Immature natural killer cell (primary cell): ENCODE data around the gene ADD2. TPM values are rescaled to one million over a fixed set of nuclear protein-coding genes. Genes with fewer than 3 reads are reported as not detected.

Source experiments
- DNase-seq, 3 donors: peaks; one replicate each; pipeline ENCODE4 v3.0.0; 2022; ENCODE audit warnings: mixed read lengths in 1 of 3
- H3K27ac Mint-ChIP-seq, 6 donors: one replicate each; pipeline ENCODE4 v1.8.0; 2020; ENCODE audit warnings: mixed read lengths in 6 of 6, mild to moderate bottlenecking in 5 of 6, inconsistent platforms in 4 of 6, moderate library complexity in 3 of 6
- H3K27me3 Mint-ChIP-seq, 3 donors: one replicate each; pipeline ENCODE4 v1.8.0; 2020 to 2021; ENCODE audit warnings: low read depth in 3 of 3, mild to moderate bottlenecking in 3 of 3, mixed read lengths in 3 of 3, moderate library complexity in 3 of 3, inconsistent platforms in 1 of 3
- H3K36me3 Mint-ChIP-seq, 3 donors: one replicate each; pipeline ENCODE4 v1.8.0; 2020; ENCODE audit warnings: mixed read lengths in 3 of 3, inconsistent platforms in 2 of 3, mild to moderate bottlenecking in 2 of 3
- H3K4me1 Mint-ChIP-seq, 2 donors: one replicate each; pipeline ENCODE4 v1.8.0; 2020; ENCODE audit warnings: inconsistent platforms in 2 of 2, mild to moderate bottlenecking in 2 of 2, mixed read lengths in 2 of 2, moderate library complexity in 1 of 2
- H3K4me3 Mint-ChIP-seq, 5 donors: one replicate each; pipeline ENCODE4 v1.8.0; 2020; ENCODE audit warnings: mild to moderate bottlenecking in 5 of 5, mixed read lengths in 5 of 5, inconsistent platforms in 3 of 5, moderate library complexity in 3 of 5
- H3K9me3 Mint-ChIP-seq, 6 donors: one replicate each; pipeline ENCODE4 v1.8.0; 2020; ENCODE audit warnings: mild to moderate bottlenecking in 6 of 6, mixed read lengths in 6 of 6, inconsistent platforms in 4 of 6, moderate library complexity in 3 of 6
- polyA plus RNA-seq, 3 donors: library from polyadenylated mRNA; unstranded; fragments of 300-500 nt; fragmentation: Illumina TruSeq; gene quantifications; one replicate each; pipeline ENCODE4 v1.2.3, GENCODE V29; 2021

The ADD2 gene
- polyA plus RNA-seq, 3 donors from 2014 or later, result not detected

GRCh38 chr2:70775141-70775540, 7.1 kb upstream of the ADD2 start:
- Mint-ChIP-seq H3K9me3 (no peaks in the 10 kb centered on the region), H3K27me3 (peaks cover 9 to 18% (median 15%) of the 10 kb centered on the region in 3 donors), H3K36me3 (no peaks in the 10 kb centered on the region), H3K4me3 (no peak overlapping the region), H3K4me1 (no peaks in the 10 kb centered on the region), H3K27ac (no peak overlapping the region)
- no peak for DNase-seq

GRCh38 chr2:70772486-70773155, 4.6 kb upstream of the ADD2 start:
- H3K9me3 Mint-ChIP-seq, result no peaks in the 10 kb centered on the region
- no peak for DNase-seq
- H3K4me3 Mint-ChIP-seq, result no peak overlapping the region
- H3K27me3 Mint-ChIP-seq, result peaks cover 12 to 27% (median 13%) of the 10 kb centered on the region in 3 donors
- no peaks in the 10 kb centered on the region for H3K36me3 Mint-ChIP-seq
- H3K4me1 Mint-ChIP-seq, result peaks cover 5 to 8% of the 10 kb centered on the region in 2 donors
- H3K27ac Mint-ChIP-seq, result no peak overlapping the region

GRCh38 chr2:70771446-70771845, 3.4 kb upstream of the ADD2 start:
- peaks cover 12 to 13% of the 10 kb centered on the region in 2 donors for H3K4me1 Mint-ChIP-seq
- no peak overlapping the region for H3K27ac Mint-ChIP-seq
- H3K9me3 Mint-ChIP-seq, result no peaks in the 10 kb centered on the region
- peaks cover 12 to 29% (median 16%) of the 10 kb centered on the region in 3 donors for H3K27me3 Mint-ChIP-seq
- no peaks in the 10 kb centered on the region for H3K36me3 Mint-ChIP-seq
- no peak overlapping the region for H3K4me3 Mint-ChIP-seq
- no peak for DNase-seq

- Mint-ChIP-seq H3K4me3 (peak overlapping the region in 4 of 5 donors; percentile 31 to 72 (median 58)), H3K4me1 (peaks cover 15% of the 10 kb centered on the region in 2 donors), H3K27ac (no peak overlapping the region), H3K36me3 (no peaks in the 10 kb centered on the region), H3K27me3 (peaks cover 13 to 27% (median 19%) of the 10 kb centered on the region in 3 donors), H3K9me3 (no peaks in the 10 kb centered on the region)
- no peak for DNase-seq
Measured at GRCh38 chr2:70769450-70769849, 1.4 kb upstream of the ADD2 start.

- Mint-ChIP-seq H3K4me3 (peak overlapping the region; percentile 62 to 72 (median 69)), H3K36me3 (no peaks in the 10 kb centered on the region), H3K27me3 (peaks cover 13 to 30% (median 22%) of the 10 kb centered on the region in 3 donors), H3K27ac (peak overlapping the region in 1 of 6 donors; percentile 17), H3K9me3 (no peaks in the 10 kb centered on the region), H3K4me1 (peaks cover 15% of the 10 kb centered on the region in 2 donors)
- DNase-seq, result no peak
Measured at GRCh38 chr2:70768590-70769085, 638 bp upstream of the ADD2 start.

GRCh38 chr2:70767079-70767698, 811 bp downstream of the ADD2 start:
- Mint-ChIP-seq H3K9me3 (no peaks in the 10 kb centered on the region), H3K27me3 (peaks cover 12 to 30% (median 21%) of the 10 kb centered on the region in 3 donors), H3K36me3 (no peaks in the 10 kb centered on the region), H3K27ac (no peak overlapping the region), H3K4me1 (peaks cover 15% of the 10 kb centered on the region in 2 donors), H3K4me3 (peak overlapping the region; percentile 53 to 89 (median 76))
- DNase-seq, result no peak

GRCh38 chr2:70766357-70767078, 1.5 kb downstream of the ADD2 start:
- no peaks in the 10 kb centered on the region for H3K9me3 Mint-ChIP-seq
- peaks cover 15% of the 10 kb centered on the region in 2 donors for H3K4me1 Mint-ChIP-seq
- no peak overlapping the region for H3K27ac Mint-ChIP-seq
- H3K36me3 Mint-ChIP-seq, result no peaks in the 10 kb centered on the region
- peaks cover 12 to 30% (median 19%) of the 10 kb centered on the region in 3 donors for H3K27me3 Mint-ChIP-seq
- DNase-seq, result no peak
- peak overlapping the region; percentile 53 to 89 (median 76) for H3K4me3 Mint-ChIP-seq

- Mint-ChIP-seq H3K4me1 (peaks cover 15% of the 10 kb centered on the region in 2 donors), H3K36me3 (no peaks in the 10 kb centered on the region), H3K27me3 (peaks cover 10 to 28% (median 17%) of the 10 kb centered on the region in 3 donors), H3K4me3 (no peak overlapping the region), H3K27ac (no peak overlapping the region), H3K9me3 (no peaks in the 10 kb centered on the region)
- no peak for DNase-seq
Measured at GRCh38 chr2:70765507-70765906, 2.5 kb downstream of the ADD2 start.

GRCh38 chr2:70759446-70759845, 8.6 kb downstream of the ADD2 start:
- Mint-ChIP-seq H3K36me3 (no peaks in the 10 kb centered on the region), H3K27me3 (peaks cover 5 to 22% (median 13%) of the 10 kb centered on the region in 3 donors), H3K9me3 (peaks cover 0 to 2% (median 0%) of the 10 kb centered on the region in 6 donors), H3K27ac (no peak overlapping the region), H3K4me1 (no peaks in the 10 kb centered on the region), H3K4me3 (no peak overlapping the region)
- no peak for DNase-seq

- Mint-ChIP-seq H3K27ac (no peak overlapping the region), H3K4me1 (no peaks in the 10 kb centered on the region), H3K9me3 (peaks cover 0 to 2% (median 0%) of the 10 kb centered on the region in 6 donors), H3K4me3 (no peak overlapping the region), H3K27me3 (peaks cover 2 to 19% (median 9%) of the 10 kb centered on the region in 3 donors), H3K36me3 (no peaks in the 10 kb centered on the region)
- DNase-seq, result no peak
Measured at GRCh38 chr2:70757966-70758365, 10.0 kb downstream of the ADD2 start.

- H3K4me1 Mint-ChIP-seq, result no peaks in the 10 kb centered on the region
- no peak for DNase-seq
- H3K27me3 Mint-ChIP-seq, result peaks cover 2 to 19% (median 9%) of the 10 kb centered on the region in 3 donors
- H3K36me3 Mint-ChIP-seq, result no peaks in the 10 kb centered on the region
- no peak overlapping the region for H3K4me3 Mint-ChIP-seq
- peaks cover 0 to 2% (median 0%) of the 10 kb centered on the region in 6 donors for H3K9me3 Mint-ChIP-seq
- H3K27ac Mint-ChIP-seq, result no peak overlapping the region
Measured at GRCh38 chr2:70757360-70757759, 10.6 kb downstream of the ADD2 start.

- H3K4me1 Mint-ChIP-seq, result no peaks in the 10 kb centered on the region
- H3K27me3 Mint-ChIP-seq, result peaks cover 2 to 18% (median 7%) of the 10 kb centered on the region in 3 donors
- no peaks in the 10 kb centered on the region for H3K36me3 Mint-ChIP-seq
- H3K27ac Mint-ChIP-seq, result no peak overlapping the region
- H3K4me3 Mint-ChIP-seq, result no peak overlapping the region
- H3K9me3 Mint-ChIP-seq, result peaks cover 0 to 2% (median 0%) of the 10 kb centered on the region in 6 donors
- DNase-seq, result no peak
Measured at GRCh38 chr2:70756128-70756527, 11.9 kb downstream of the ADD2 start.

- DNase-seq, result no peak
- Mint-ChIP-seq H3K9me3 (peaks cover 0 to 2% (median 0%) of the 10 kb centered on the region in 6 donors), H3K27me3 (peaks cover 2 to 25% (median 9%) of the 10 kb centered on the region in 3 donors), H3K4me3 (no peak overlapping the region), H3K27ac (no peak overlapping the region), H3K36me3 (no peaks in the 10 kb centered on the region), H3K4me1 (no peaks in the 10 kb centered on the region)
Measured at GRCh38 chr2:70753902-70754301, 14.1 kb downstream of the ADD2 start.

GRCh38 chr2:70753031-70753430, 15.0 kb downstream of the ADD2 start:
- H3K4me1 Mint-ChIP-seq, result no peaks in the 10 kb centered on the region
- H3K9me3 Mint-ChIP-seq, result peaks cover 0 to 2% (median 0%) of the 10 kb centered on the region in 6 donors
- no peak overlapping the region for H3K4me3 Mint-ChIP-seq

More at GRCh38 chr2:70753031-70753430, 15.0 kb downstream of the ADD2 start:
- H3K36me3 Mint-ChIP-seq, result no peaks in the 10 kb centered on the region
- no peak for DNase-seq
- peaks cover 2 to 27% (median 4%) of the 10 kb centered on the region in 3 donors for H3K27me3 Mint-ChIP-seq
- H3K27ac Mint-ChIP-seq, result no peak overlapping the region
